ENCODE data around the gene KLHL29.

- TF ChIP-seq, protein P1, sequence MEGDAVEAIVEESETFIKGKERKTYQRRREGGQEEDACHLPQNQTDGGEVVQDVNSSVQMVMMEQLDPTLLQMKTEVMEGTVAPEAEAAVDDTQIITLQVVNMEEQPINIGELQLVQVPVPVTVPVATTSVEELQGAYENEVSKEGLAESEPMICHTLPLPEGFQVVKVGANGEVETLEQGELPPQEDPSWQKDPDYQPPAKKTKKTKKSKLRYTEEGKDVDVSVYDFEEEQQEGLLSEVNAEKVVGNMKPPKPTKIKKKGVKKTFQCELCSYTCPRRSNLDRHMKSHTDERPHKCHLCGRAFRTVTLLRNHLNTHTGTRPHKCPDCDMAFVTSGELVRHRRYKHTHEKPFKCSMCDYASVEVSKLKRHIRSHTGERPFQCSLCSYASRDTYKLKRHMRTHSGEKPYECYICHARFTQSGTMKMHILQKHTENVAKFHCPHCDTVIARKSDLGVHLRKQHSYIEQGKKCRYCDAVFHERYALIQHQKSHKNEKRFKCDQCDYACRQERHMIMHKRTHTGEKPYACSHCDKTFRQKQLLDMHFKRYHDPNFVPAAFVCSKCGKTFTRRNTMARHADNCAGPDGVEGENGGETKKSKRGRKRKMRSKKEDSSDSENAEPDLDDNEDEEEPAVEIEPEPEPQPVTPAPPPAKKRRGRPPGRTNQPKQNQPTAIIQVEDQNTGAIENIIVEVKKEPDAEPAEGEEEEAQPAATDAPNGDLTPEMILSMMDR (IDR thresholded peaks at IDR 0.05) = no peak
- TF ChIP-seq POLR2AphosphoS5 (IDR thresholded peaks at IDR 0.05; ENCODE audit: low read depth, low read length) = no peak
- TF ChIP-seq, protein P2, sequence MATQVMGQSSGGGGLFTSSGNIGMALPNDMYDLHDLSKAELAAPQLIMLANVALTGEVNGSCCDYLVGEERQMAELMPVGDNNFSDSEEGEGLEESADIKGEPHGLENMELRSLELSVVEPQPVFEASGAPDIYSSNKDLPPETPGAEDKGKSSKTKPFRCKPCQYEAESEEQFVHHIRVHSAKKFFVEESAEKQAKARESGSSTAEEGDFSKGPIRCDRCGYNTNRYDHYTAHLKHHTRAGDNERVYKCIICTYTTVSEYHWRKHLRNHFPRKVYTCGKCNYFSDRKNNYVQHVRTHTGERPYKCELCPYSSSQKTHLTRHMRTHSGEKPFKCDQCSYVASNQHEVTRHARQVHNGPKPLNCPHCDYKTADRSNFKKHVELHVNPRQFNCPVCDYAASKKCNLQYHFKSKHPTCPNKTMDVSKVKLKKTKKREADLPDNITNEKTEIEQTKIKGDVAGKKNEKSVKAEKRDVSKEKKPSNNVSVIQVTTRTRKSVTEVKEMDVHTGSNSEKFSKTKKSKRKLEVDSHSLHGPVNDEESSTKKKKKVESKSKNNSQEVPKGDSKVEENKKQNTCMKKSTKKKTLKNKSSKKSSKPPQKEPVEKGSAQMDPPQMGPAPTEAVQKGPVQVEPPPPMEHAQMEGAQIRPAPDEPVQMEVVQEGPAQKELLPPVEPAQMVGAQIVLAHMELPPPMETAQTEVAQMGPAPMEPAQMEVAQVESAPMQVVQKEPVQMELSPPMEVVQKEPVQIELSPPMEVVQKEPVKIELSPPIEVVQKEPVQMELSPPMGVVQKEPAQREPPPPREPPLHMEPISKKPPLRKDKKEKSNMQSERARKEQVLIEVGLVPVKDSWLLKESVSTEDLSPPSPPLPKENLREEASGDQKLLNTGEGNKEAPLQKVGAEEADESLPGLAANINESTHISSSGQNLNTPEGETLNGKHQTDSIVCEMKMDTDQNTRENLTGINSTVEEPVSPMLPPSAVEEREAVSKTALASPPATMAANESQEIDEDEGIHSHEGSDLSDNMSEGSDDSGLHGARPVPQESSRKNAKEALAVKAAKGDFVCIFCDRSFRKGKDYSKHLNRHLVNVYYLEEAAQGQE (IDR thresholded peaks at IDR 0.05; ENCODE audit: insufficient read depth in 1 of 2, low read depth in 2 of 2, low read length in 1 of 2) = no peak
- no peak for TF ChIP-seq SIN3A (IDR thresholded peaks at IDR 0.05; ENCODE audit: borderline replicate concordance, insufficient read depth, low read depth, low read length)
- no peak for TF ChIP-seq TCF7L2 (IDR thresholded peaks at IDR 0.05; ENCODE audit: low read depth, low read length)
Measured at GRCh38 chr2:23571527-23572282, 186.7 kb downstream of the KLHL29 start.

Measured in Panc1 (cell line).